Measurements from ENCODE around the gene SPATA6.

GRCh38 chr1:48480504-48480903, 8.5 kb upstream of the SPATA6 start:
- TF ChIP-seq CTCF (IDR thresholded peaks at IDR 0.05; ENCODE audit: low read length) (no peak), EZH2 (IDR thresholded peaks at IDR 0.05; ENCODE audit: borderline replicate concordance, low read length) (no peak)

Data from OCI-LY1 (cell line).